LNCAP (cell line): ENCODE measurements around the gene MYH15.

Source experiments
- CTCF ChIP-seq: fragments of 450-650 bp; IDR thresholded peaks from 2 replicates; pipeline ENCODE4 v1.5.1; 2017; ENCODE audit warnings: mild to moderate bottlenecking

Gene MYH15

GRCh38 chr3:108524537-108524936 is 14.1 kb upstream of the MYH15 start:
- no peak for TF ChIP-seq CTCF

- no peak for TF ChIP-seq CTCF
These were observed 8.5 kb upstream of the MYH15 start for GRCh38 chr3:108518895-108519294.

GRCh38 chr3:108516881-108517280 is 6.5 kb upstream of the MYH15 start:
- TF ChIP-seq CTCF: no peak

- TF ChIP-seq CTCF: no peak
These were observed 3.6 kb upstream of the MYH15 start for GRCh38 chr3:108513961-108514360.

GRCh38 chr3:108512671-108513070 is 2.3 kb upstream of the MYH15 start:
- no peak for TF ChIP-seq CTCF

- no peak for TF ChIP-seq CTCF
These were observed 1.1 kb upstream of the MYH15 start for GRCh38 chr3:108511490-108511889.

GRCh38 chr3:108511055-108511454 is 659 bp upstream of the MYH15 start:
- no peak for TF ChIP-seq CTCF

- no peak for TF ChIP-seq CTCF
These were observed 525 bp downstream of the MYH15 start for GRCh38 chr3:108509871-108510270.
